ENCODE results near the gene IFRD1. TPM values are rescaled to one million over a fixed set of nuclear protein-coding genes. Genes with fewer than 3 reads are reported as not detected.
A peak's percentile ranks its signal among the peaks of the same experiment; 100 is the strongest.
"Not testable (repeated sequence)": the region's sequence is repeated elsewhere in the genome, so short reads cannot be mapped to it uniquely, and the experiment has no call there.

Gene IFRD1
- total and polyA plus RNA-seq, 8 donors, result 19.9 to 137 (median 44.0) TPM

DNA sequence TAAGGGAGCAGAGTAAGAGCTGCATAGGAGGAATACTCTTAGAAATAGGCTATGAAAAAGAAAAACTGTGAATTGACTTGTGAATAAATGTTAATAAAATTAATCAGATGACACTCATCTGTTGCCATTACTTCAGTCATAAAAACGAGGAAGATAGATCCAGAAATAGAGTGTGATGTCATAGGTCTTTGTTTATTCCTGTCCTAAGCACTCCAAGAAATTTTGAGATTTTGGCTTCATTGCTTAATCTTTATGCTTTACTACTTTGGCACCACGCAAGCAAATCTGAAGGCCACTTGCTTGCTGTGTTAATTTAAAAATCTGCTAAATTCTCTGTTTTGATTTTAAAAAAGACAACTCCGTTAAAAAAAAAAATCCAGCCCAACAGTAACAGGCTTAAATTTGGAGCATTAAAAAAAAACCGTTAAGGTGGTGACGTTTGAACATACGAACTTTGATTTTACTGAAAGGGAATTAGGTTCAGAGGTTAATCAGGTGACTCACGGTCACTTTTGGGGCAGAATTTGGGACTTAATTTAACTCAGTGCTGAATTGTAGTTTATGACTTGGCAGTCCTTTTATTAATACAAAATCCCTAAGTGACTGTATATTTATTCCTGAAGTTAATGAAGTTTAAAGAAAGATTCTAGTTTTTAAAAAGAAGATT, 3.4 kb downstream of the IFRD1 start:
- no peak for TF ChIP-seq POLR2AphosphoS5 (IDR thresholded peaks at IDR 0.05)
- no peak for TF ChIP-seq EP300 (IDR thresholded peaks at IDR 0.05)
- TF ChIP-seq, protein P1, sequence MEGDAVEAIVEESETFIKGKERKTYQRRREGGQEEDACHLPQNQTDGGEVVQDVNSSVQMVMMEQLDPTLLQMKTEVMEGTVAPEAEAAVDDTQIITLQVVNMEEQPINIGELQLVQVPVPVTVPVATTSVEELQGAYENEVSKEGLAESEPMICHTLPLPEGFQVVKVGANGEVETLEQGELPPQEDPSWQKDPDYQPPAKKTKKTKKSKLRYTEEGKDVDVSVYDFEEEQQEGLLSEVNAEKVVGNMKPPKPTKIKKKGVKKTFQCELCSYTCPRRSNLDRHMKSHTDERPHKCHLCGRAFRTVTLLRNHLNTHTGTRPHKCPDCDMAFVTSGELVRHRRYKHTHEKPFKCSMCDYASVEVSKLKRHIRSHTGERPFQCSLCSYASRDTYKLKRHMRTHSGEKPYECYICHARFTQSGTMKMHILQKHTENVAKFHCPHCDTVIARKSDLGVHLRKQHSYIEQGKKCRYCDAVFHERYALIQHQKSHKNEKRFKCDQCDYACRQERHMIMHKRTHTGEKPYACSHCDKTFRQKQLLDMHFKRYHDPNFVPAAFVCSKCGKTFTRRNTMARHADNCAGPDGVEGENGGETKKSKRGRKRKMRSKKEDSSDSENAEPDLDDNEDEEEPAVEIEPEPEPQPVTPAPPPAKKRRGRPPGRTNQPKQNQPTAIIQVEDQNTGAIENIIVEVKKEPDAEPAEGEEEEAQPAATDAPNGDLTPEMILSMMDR (IDR thresholded peaks at IDR 0.05), result no peak
- no peak for TF ChIP-seq POLR2A (IDR thresholded peaks at IDR 0.05)
- Histone ChIP-seq H3K4me3 (peak overlapping the region; percentile 10 to 88 (median 36)), H3K36me3 (peaks cover 9 to 35% (median 30%) of the 10 kb centered on the region in 4 donors), H3K4me1 (peaks cover 21 to 79% (median 53%) of the 10 kb centered on the region in 4 donors), H3K27me3 (no peaks in the 10 kb centered on the region), H3K27ac (peak overlapping the region in 4 of 5 donors; percentile 92 to 100 (median 100)), H3K9me3 (no peaks in the 10 kb centered on the region)
- DNase-seq, result peak in 1 of 2 donors; percentile 32
- WGBS, 5 donors, result 13 to 25% (median 22%) methylated on average over 7 of the region's 7 CpGs
- intact Hi-C loops (cut with DNase I; ENCODE audit: low total_unique reads), result no loop called here

DNA sequence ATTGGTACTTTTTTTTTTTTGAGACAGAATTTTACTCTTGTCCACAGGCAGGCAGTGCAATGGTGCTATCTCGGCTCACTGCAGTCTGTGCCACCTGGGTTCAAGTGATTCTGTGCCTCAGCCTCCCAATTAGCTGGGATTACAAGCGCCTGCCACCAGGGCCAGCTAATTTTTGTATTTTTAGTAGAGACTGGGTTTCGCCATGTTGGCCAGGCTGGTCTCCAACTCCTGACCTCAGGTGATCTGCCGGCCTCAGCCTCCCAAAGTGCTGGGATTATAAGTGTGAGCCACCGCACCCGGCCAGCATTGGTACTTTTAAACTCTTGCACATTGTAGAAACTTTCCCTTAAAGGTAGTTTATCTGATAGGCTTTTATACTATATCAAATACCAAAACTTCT, 3.9 kb downstream of the IFRD1 start:
- H3K27me3 ChIP-seq; H3K9me3 ChIP-seq; intact Hi-C loops (cut with DNase I; ENCODE audit: low total_unique reads); DNase-seq: not testable (repeated sequence)
- peaks cover 18 to 78% (median 53%) of the 10 kb centered on the region in 4 donors for H3K4me1 ChIP-seq
- peak overlapping the region; percentile 58 to 100 (median 99) for H3K27ac ChIP-seq
- 33 to 66% (median 42%) methylated on average over 6 of the region's 6 CpGs for WGBS, 5 donors
- H3K4me3 ChIP-seq, result peak overlapping the region; percentile 10 to 88 (median 36)
- H3K36me3 ChIP-seq, result peaks cover 9 to 41% (median 36%) of the 10 kb centered on the region in 4 donors

DNA sequence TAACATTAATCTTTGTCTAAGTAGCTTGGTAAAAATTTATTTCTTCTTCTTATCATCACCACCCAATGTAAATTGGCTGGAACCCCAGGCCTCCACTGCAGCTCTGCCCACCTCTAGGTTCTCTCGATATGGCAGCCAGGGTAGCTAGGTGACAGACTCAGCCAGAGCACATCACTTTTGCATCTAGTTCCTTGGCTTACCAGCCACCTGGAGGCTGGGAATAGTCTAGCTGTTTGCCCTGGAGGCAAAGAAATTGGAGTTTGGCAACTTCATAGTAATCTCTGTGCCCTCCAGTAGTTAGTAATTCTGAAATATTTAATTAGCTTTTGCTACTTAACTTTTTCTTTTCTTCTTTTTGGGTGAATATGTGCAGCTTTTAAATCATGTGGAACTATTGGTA, 9.4 kb downstream of the IFRD1 start:
- DNase-seq, result no peak
- no peaks in the 10 kb centered on the region for H3K9me3 ChIP-seq
- intact Hi-C loops (cut with DNase I; ENCODE audit: low total_unique reads), result no loop called here
- peaks cover 24 to 92% (median 90%) of the 10 kb centered on the region in 4 donors for H3K36me3 ChIP-seq
- no peak overlapping the region for H3K27ac ChIP-seq
- TF ChIP-seq EP300 (IDR thresholded peaks at IDR 0.05) (no peak), POLR2AphosphoS5 (IDR thresholded peaks at IDR 0.05) (no peak), POLR2A (IDR thresholded peaks at IDR 0.05) (no peak)
- TF ChIP-seq, protein P1 (IDR thresholded peaks at IDR 0.05), result no peak
- no peak overlapping the region for H3K4me3 ChIP-seq
- peaks cover 13 to 74% (median 33%) of the 10 kb centered on the region in 4 donors for H3K4me1 ChIP-seq
- 36 to 78% (median 47%) methylated on average over 1 of the region's 1 CpG for WGBS, 5 donors
- no peaks in the 10 kb centered on the region for H3K27me3 ChIP-seq

DNA sequence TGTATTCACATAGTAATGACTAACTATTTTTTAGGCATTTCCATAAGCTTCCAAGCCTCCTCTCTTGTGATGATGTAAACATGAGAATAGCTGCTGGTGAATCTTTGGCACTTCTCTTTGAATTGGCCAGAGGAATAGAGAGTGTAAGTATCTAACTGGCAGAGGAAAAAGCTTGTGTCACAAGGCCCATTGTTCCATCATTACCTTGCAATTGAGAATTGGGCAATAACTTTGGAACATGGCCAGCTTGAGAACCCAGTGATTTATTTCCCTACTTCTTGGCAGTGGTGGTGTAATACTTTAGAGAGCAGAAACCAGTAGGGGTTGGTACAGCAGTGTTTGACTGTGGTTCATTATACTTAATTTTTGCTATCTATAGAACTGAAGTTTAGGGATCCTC, 12.0 kb downstream of the IFRD1 start:
- Histone ChIP-seq H3K27me3 (no peaks in the 10 kb centered on the region), H3K36me3 (peaks cover 22 to 99% (median 95%) of the 10 kb centered on the region in 4 donors), H3K4me1 (peaks cover 0 to 57% (median 19%) of the 10 kb centered on the region in 4 donors), H3K27ac (peak overlapping the region in 3 of 5 donors; percentile 4 to 59 (median 36)), H3K4me3 (no peak overlapping the region), H3K9me3 (no peaks in the 10 kb centered on the region)
- intact Hi-C loops (cut with DNase I; ENCODE audit: low total_unique reads), result no loop called here
- peak; percentile 40 to 79 for DNase-seq
- TF ChIP-seq POLR2AphosphoS5 (IDR thresholded peaks at IDR 0.05), result peak; percentile 67 to 87 (median 72)
- no peak for TF ChIP-seq EP300 (IDR thresholded peaks at IDR 0.05)

DNA sequence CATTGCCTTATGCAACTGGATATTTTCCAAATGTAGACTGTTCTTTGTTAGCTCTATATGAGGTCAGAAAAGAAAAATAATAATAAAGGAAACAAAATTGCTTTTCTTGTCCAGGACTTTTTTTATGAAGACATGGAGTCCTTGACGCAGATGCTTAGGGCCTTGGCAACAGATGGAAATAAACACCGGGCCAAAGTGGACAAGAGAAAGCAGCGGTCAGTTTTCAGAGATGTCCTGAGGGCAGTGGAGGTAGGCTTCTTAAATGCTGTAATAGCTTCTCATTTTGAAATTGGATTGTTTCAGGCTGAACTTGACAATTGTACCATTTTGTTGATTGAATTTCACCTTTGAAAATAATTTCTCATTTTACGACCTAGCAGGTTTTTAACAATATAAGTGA, 17.6 kb downstream of the IFRD1 start:
- H3K4me1 ChIP-seq, result peaks cover 0 to 17% (median under 1%) of the 10 kb centered on the region in 4 donors
- no peak for TF ChIP-seq EP300 (IDR thresholded peaks at IDR 0.05)
- TF ChIP-seq POLR2A (IDR thresholded peaks at IDR 0.05), result no peak
- TF ChIP-seq, protein P1 (IDR thresholded peaks at IDR 0.05), result no peak
- no peak for TF ChIP-seq POLR2AphosphoS5 (IDR thresholded peaks at IDR 0.05)
- peaks cover 48 to 99% (median 96%) of the 10 kb centered on the region in 4 donors for H3K36me3 ChIP-seq
- no peak for DNase-seq
- WGBS, 5 donors, result 64 to 93% (median 79%) methylated on average over 4 of the region's 4 CpGs
- H3K4me3 ChIP-seq, result no peak overlapping the region
- intact Hi-C loops (cut with DNase I; ENCODE audit: low total_unique reads), result no loop called here
- H3K27ac ChIP-seq, result no peak overlapping the region
- no peaks in the 10 kb centered on the region for H3K9me3 ChIP-seq
- no peaks in the 10 kb centered on the region for H3K27me3 ChIP-seq

Data from stomach (tissue), 9 donors.